HEK293 (cell line): ENCODE measurements around the gene SF3B4.

Source experiments
- CTCF ChIA-PET: fragments of 350-600 bp; formaldehyde crosslinking; extraction: SDS; loops from one replicate; lab custom pipeline; 2021; ENCODE audit warnings: antibody characterized with exemption; lab: Yijun Ruan, JAX
- POLR2A ChIA-PET: fragments of 300-600 bp; formaldehyde crosslinking; extraction: SDS; loops from one replicate; lab custom pipeline; 2020; ENCODE audit warnings: antibody characterized with exemption, inconsistent platforms; lab: Yijun Ruan, JAX
- H3K27ac ChIP-seq: fragments of 200-500 bp; sonication (Bioruptor generic); 2 replicates; pipeline ENCODE4 v1.5.1; 2014; ENCODE audit warnings: low read depth, low read length, control low read depth, inconsistent platforms; ENCODE audit errors: extremely low read depth
- H3K36me3 ChIP-seq, 2 experiments: fragments of 200-500 bp in 1 of 2; sonication (Bioruptor generic) in 1 of 2; 1 replicate in 1 of 2; 2 replicates in 1 of 2; pipeline ENCODE4 v1.5.1; 2014 to 2017; ENCODE audit warnings: inconsistent platforms in 2 of 2, low read length in 2 of 2; ENCODE audit not compliant: control insufficient read depth in 2 of 2, insufficient read depth in 1 of 2
- H3K4me1 ChIP-seq: fragments of 200-500 bp; sonication (Bioruptor generic); 2 replicates; pipeline ENCODE4 v1.5.1; 2014; ENCODE audit warnings: mild to moderate bottlenecking, low read length, inconsistent platforms; ENCODE audit not compliant: control insufficient read depth, insufficient read depth
- H3K4me3 ChIP-seq: 2 replicates; pipeline ENCODE4 v1.5.1; 2011; ENCODE audit warnings: low read depth, mild to moderate bottlenecking, control low read depth, low read length, moderate library complexity
- H3K9me3 ChIP-seq: fragments of 200-500 bp; sonication (Bioruptor generic); 2 replicates; pipeline ENCODE4 v1.5.1; 2014; ENCODE audit warnings: low read depth, low read length, inconsistent platforms; ENCODE audit not compliant: control insufficient read depth, insufficient read depth
- ATF2 ChIP-seq: fragments of 450-650 bp; formaldehyde crosslinking; IDR thresholded peaks from 2 replicates; pipeline ENCODE4 v1.5.1; 2016; ENCODE audit warnings: missing biosample characterization, missing genetic modification characterization, low read depth
- GFI1B ChIP-seq: fragments of 450-650 bp; formaldehyde crosslinking; IDR thresholded peaks from 2 replicates; pipeline ENCODE4 v1.5.1; 2016; ENCODE audit warnings: missing biosample characterization, missing genetic modification characterization
- HOXA7 ChIP-seq: sonication (generic); formaldehyde crosslinking; IDR thresholded peaks from 2 replicates; pipeline ENCODE4 v1.8.1; 2022; ENCODE audit warnings: missing genetic modification reagents, borderline replicate concordance
- KLF8 ChIP-seq: fragments of 450-650 bp; formaldehyde crosslinking; IDR thresholded peaks from 2 replicates; pipeline ENCODE4 v1.5.1; 2016; ENCODE audit warnings: missing biosample characterization, missing genetic modification characterization
- PBX3 ChIP-seq: sonication (generic); formaldehyde crosslinking; IDR thresholded peaks from 2 replicates; pipeline ENCODE4 v1.8.1; 2022; ENCODE audit warnings: mild to moderate bottlenecking, moderate library complexity, missing genetic modification reagents
- PRDM4 ChIP-seq: fragments of 450-650 bp; formaldehyde crosslinking; IDR thresholded peaks from 2 replicates; pipeline ENCODE4 v1.5.1; 2017; ENCODE audit warnings: missing biosample characterization, missing genetic modification characterization
- RBAK ChIP-seq: fragments of 450-650 bp; formaldehyde crosslinking; IDR thresholded peaks from 2 replicates; pipeline ENCODE4 v1.5.1; 2016; ENCODE audit warnings: missing biosample characterization, missing genetic modification characterization
- REST ChIP-seq: fragments of 450-650 bp; formaldehyde crosslinking; IDR thresholded peaks from 2 replicates; pipeline ENCODE4 v1.5.1; 2016; ENCODE audit warnings: missing biosample characterization, missing genetic modification characterization
- SETDB1 ChIP-seq: IDR thresholded peaks from one replicate; pipeline ENCODE4 v1.6.1; 2017; ENCODE audit warnings: mild to moderate bottlenecking, low read length, moderate library complexity, mixed read lengths; ENCODE audit not compliant: insufficient read length
- TRIM28 ChIP-seq: IDR thresholded peaks from 2 replicates; pipeline ENCODE4 v1.6.1; 2011; ENCODE audit warnings: low read length, control low read depth, borderline replicate concordance
- ZBTB8A ChIP-seq: fragments of 450-650 bp; formaldehyde crosslinking; IDR thresholded peaks from 2 replicates; pipeline ENCODE4 v1.5.1; 2016; ENCODE audit warnings: missing biosample characterization, missing genetic modification characterization
- ZFP37 ChIP-seq: fragments of 450-650 bp; formaldehyde crosslinking; IDR thresholded peaks from 2 replicates; pipeline ENCODE4 v1.5.1; 2016; ENCODE audit warnings: missing biosample characterization, missing genetic modification characterization
- ZIC2 ChIP-seq: fragments of 450-650 bp; formaldehyde crosslinking; IDR thresholded peaks from 2 replicates; pipeline ENCODE4 v1.5.1; 2016; ENCODE audit warnings: missing biosample characterization, missing genetic modification characterization
- ZNF10 ChIP-seq: fragments of 450-650 bp; formaldehyde crosslinking; IDR thresholded peaks from 2 replicates; pipeline ENCODE4 v1.5.1; 2017; ENCODE audit warnings: missing biosample characterization, missing genetic modification characterization
- ZNF174 ChIP-seq: fragments of 450-650 bp; formaldehyde crosslinking; IDR thresholded peaks from 2 replicates; pipeline ENCODE4 v1.5.0; 2017; ENCODE audit warnings: missing biosample characterization, mild to moderate bottlenecking, missing genetic modification characterization
- ZNF239 ChIP-seq: fragments of 450-650 bp; formaldehyde crosslinking; IDR thresholded peaks from 2 replicates; pipeline ENCODE4 v1.5.1; 2016; ENCODE audit warnings: missing biosample characterization, missing genetic modification characterization
- ZNF248 ChIP-seq: fragments of 450-650 bp; formaldehyde crosslinking; IDR thresholded peaks from 2 replicates; pipeline ENCODE4 v1.5.1; 2017; ENCODE audit warnings: missing biosample characterization, missing genetic modification characterization
- ZNF37A ChIP-seq: fragments of 450-650 bp; IDR thresholded peaks from 2 replicates; pipeline ENCODE4 v1.5.1; 2018; ENCODE audit warnings: missing biosample characterization, missing genetic modification characterization
- ZNF391 ChIP-seq: fragments of 450-650 bp; formaldehyde crosslinking; IDR thresholded peaks from 2 replicates; pipeline ENCODE4 v1.5.1; 2016; ENCODE audit warnings: low read depth, missing biosample characterization, missing genetic modification characterization, borderline replicate concordance
- ZNF404 ChIP-seq: fragments of 450-650 bp; formaldehyde crosslinking; IDR thresholded peaks from 2 replicates; pipeline ENCODE4 v1.5.1; 2017; ENCODE audit warnings: missing biosample characterization, missing genetic modification characterization
- ZNF488 ChIP-seq: fragments of 450-650 bp; formaldehyde crosslinking; IDR thresholded peaks from 2 replicates; pipeline ENCODE4 v1.5.1; 2016; ENCODE audit warnings: missing biosample characterization, missing genetic modification characterization
- ZNF501 ChIP-seq: fragments of 450-650 bp; formaldehyde crosslinking; IDR thresholded peaks from 2 replicates; pipeline ENCODE4 v1.5.1; 2016; ENCODE audit warnings: missing biosample characterization, missing genetic modification characterization
- ZNF514 ChIP-seq: fragments of 450-650 bp; formaldehyde crosslinking; IDR thresholded peaks from 2 replicates; pipeline ENCODE4 v1.5.1; 2016; ENCODE audit warnings: missing biosample characterization, missing genetic modification characterization
- ZNF791 ChIP-seq: fragments of 450-650 bp; formaldehyde crosslinking; IDR thresholded peaks from 2 replicates; pipeline ENCODE4 v1.5.1; 2016; ENCODE audit warnings: missing biosample characterization, missing genetic modification characterization
- ZSCAN4 ChIP-seq: fragments of 450-650 bp; formaldehyde crosslinking; IDR thresholded peaks from 2 replicates; pipeline ENCODE4 v1.5.1; 2017; ENCODE audit warnings: missing biosample characterization, missing genetic modification characterization
- TF ChIP-seq, protein P1 (sequence below): fragments of 450-650 bp; IDR thresholded peaks from 2 replicates; pipeline ENCODE4 v1.5.1; 2018; ENCODE audit warnings: missing biosample characterization, missing genetic modification characterization

The SF3B4 gene

GRCh38 chr1:149885339-149886120 lies 42.1 kb downstream of the SF3B4 start:
- H3K9me3 ChIP-seq: no peaks in the 10 kb centered on the region
- H3K4me3 ChIP-seq: peak overlapping the region; percentile 58
- ChIA-PET POLR2A (interaction anchor here (0.5 to 4.0 kb wide), 11 partner anchors 32 to 360 kb away, joined by 3 to 30 read pairs (median 8); partner anchors contain the start of genes SF3B4, SV2A and VPS45), CTCF (interaction anchor here (0.7 kb wide), 1 partner anchor 194 kb away, joined by 3 read pairs; no protein-coding TSS in a partner anchor)
- no peaks in the 10 kb centered on the region for H3K36me3 ChIP-seq
- 0 out of 2 replicates have a peak, but pooled peaks cover 2% of the 10 kb centered on the region for H3K4me1 ChIP-seq
- peak overlapping the region; percentile 39 for H3K27ac ChIP-seq
- TF ChIP-seq ZNF37A (tag by site-specific recombination) (no peak), RBAK (tag by site-specific recombination) (no peak), ZNF248 (tag by site-specific recombination) (no peak), ZNF174 (tag by site-specific recombination) (no peak), ZNF391 (tag by site-specific recombination) (no peak), ZNF514 (tag by site-specific recombination) (no peak), ZSCAN4 (tag by site-specific recombination) (no peak), REST (tag by site-specific recombination) (no peak), ZNF488 (tag by site-specific recombination) (no peak), ZIC2 (peak; percentile 63), ZNF404 (tag by site-specific recombination) (no peak), ZBTB8A (peak; percentile 45), ATF2 (tag by site-specific recombination) (peak; percentile 93), ZNF239 (tag by site-specific recombination) (no peak), ZFP37 (tag by site-specific recombination) (no peak), HOXA7 (CRISPR knock-in tag) (no peak), SETDB1 (no peak), PRDM4 (tag by site-specific recombination) (no peak), GFI1B (tag by site-specific recombination) (no peak), PBX3 (no peak), ZNF10 (tag by site-specific recombination) (no peak), ZNF501 (tag by site-specific recombination) (0 out of 2 replicates have a peak, but pooled peaks have one; percentile 46), TRIM28 (no peak), KLF8 (tag by site-specific recombination) (peak; percentile 53), ZNF791 (tag by site-specific recombination) (no peak)
- TF ChIP-seq, protein P1, sequence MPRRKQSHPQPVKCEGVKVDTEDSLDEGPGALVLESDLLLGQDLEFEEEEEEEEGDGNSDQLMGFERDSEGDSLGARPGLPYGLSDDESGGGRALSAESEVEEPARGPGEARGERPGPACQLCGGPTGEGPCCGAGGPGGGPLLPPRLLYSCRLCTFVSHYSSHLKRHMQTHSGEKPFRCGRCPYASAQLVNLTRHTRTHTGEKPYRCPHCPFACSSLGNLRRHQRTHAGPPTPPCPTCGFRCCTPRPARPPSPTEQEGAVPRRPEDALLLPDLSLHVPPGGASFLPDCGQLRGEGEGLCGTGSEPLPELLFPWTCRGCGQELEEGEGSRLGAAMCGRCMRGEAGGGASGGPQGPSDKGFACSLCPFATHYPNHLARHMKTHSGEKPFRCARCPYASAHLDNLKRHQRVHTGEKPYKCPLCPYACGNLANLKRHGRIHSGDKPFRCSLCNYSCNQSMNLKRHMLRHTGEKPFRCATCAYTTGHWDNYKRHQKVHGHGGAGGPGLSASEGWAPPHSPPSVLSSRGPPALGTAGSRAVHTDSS (tag by site-specific recombination): no peak
